ENCODE data around the gene USP8.

DNA sequence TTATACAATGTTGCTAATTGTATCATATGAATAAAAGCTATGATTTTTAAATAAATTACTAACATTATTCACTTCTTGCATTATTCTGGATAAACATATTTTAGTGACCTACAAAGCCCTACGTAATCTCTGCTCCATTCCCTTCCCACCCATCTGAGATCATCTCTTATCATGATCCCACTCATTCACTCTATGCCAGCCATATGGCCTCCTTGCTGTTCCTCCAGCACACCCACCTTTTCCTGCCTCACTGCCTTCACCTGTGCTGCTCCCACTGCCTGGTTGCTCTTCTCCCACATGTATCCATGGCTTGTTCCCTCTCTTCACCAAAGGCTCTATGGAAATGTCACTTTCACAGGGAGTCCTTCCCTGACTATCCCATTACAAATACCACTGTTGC is 7.3 kb upstream of the USP8 start:
- no peak for TF ChIP-seq GATA2 (IDR thresholded peaks at IDR 0.05; ENCODE audit: low read depth, low read length)
- TF ChIP-seq GATA3 (IDR thresholded peaks at IDR 0.05; ENCODE audit: low read depth, low read length) = no peak

Measured in SH-SY5Y (cell line).